Activated B cell treated with CpG ODN at 0.5 μM for 24 hours (primary cell): ENCODE measurements around the gene ALKBH2. TPM values are rescaled to one million over a fixed set of nuclear protein-coding genes. Genes with fewer than 3 reads are reported as not detected.

ENCODE experiments used
- ATAC-seq: fragments of 200-7000 bp; cut with Tn5 transposase; one replicate; pipeline ENCODE4 v1.10.0; 2021; ENCODE audit warnings: low read depth, mild to moderate bottlenecking, moderate library complexity
- CTCF ChIA-PET: fragments of 350-600 bp; sonication (Branson Sonifier 250); formaldehyde crosslinking; loops from one replicate; lab custom pipeline; 2021; ENCODE audit warnings: antibody characterized with exemption; lab: Charles Lee
- POLR2A ChIA-PET: fragments of 350-600 bp; sonication (Branson Sonifier 250); formaldehyde crosslinking; loops from one replicate; lab custom pipeline; 2021; ENCODE audit warnings: antibody characterized with exemption; lab: Charles Lee
- DNase-seq: peaks from one replicate; pipeline ENCODE4 v3.0.0; 2022
- H3K27ac Mint-ChIP-seq: one replicate; pipeline ENCODE4 v1.8.0; 2020; ENCODE audit warnings: mixed read lengths
- H3K27me3 Mint-ChIP-seq: one replicate; pipeline ENCODE4 v1.8.0; 2021; ENCODE audit warnings: mixed read lengths
- H3K36me3 Mint-ChIP-seq: one replicate; pipeline ENCODE4 v1.8.0; 2021; ENCODE audit warnings: low read depth, mixed read lengths
- H3K4me1 Mint-ChIP-seq: one replicate; pipeline ENCODE4 v1.8.0; 2021; ENCODE audit warnings: mixed read lengths
- H3K4me3 Mint-ChIP-seq: one replicate; pipeline ENCODE4 v1.8.0; 2020; ENCODE audit warnings: mild to moderate bottlenecking, mixed read lengths
- H3K9me3 Mint-ChIP-seq: one replicate; pipeline ENCODE4 v1.8.0; 2020; ENCODE audit warnings: mixed read lengths
- intact Hi-C: fragments of 100-400 bp; cut with micrococcal nuclease; formaldehyde crosslinking; loops from one replicate; pipeline ENCODE4 v1.15.1; 2024
- total RNA-seq: library from RNA; stranded (reverse); gene quantifications from 2 replicates; pipeline ENCODE4 v1.2.3, GENCODE V29; 2022
- TF ChIP-seq, protein P1 (sequence below): fragments of 200-600 bp; IDR thresholded peaks from one replicate; pipeline ENCODE4 v1.8.0; 2022; ENCODE audit warnings: antibody characterized with exemption, mild to moderate bottlenecking

The ALKBH2 gene
- total RNA-seq, 1 donor from 2014 or later = 21.3 TPM

DNA sequence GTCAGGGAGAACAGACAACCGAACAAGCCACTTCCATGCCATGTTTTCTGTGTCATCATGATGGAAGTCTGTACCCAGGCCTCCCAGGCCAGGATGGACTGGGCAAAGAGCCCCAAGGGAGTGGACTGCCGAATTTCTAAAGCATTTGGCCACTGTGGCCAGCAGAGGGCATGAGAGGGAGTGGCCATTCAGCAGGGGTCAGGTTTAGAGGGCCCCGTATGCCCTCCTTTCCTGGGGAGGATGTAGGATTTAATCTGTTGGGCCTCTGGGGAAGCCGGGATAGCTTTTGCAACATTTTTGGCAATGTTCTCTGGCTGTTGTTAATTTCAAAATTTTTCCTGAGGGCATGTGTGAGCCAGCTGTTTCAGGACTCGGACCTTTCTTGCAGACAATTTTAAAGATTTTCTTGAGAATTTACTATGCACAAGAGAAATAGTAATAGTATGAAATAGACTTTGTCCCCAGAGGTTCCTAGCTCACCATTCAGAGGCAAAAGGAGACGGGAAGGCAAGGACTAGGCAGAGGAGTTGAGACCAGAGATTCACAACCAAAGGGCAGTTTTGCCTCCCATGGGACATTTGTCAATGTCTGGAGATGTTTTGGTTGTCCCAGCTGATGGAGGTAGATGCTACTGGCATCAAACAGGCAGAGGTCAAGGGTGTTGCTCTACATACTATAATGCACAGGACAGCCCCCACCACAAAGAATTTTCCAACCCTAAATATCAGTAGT, 41.1 kb upstream of the ALKBH2 start:
- CTCF ChIA-PET = no interaction called here
- TF ChIP-seq, protein P1, sequence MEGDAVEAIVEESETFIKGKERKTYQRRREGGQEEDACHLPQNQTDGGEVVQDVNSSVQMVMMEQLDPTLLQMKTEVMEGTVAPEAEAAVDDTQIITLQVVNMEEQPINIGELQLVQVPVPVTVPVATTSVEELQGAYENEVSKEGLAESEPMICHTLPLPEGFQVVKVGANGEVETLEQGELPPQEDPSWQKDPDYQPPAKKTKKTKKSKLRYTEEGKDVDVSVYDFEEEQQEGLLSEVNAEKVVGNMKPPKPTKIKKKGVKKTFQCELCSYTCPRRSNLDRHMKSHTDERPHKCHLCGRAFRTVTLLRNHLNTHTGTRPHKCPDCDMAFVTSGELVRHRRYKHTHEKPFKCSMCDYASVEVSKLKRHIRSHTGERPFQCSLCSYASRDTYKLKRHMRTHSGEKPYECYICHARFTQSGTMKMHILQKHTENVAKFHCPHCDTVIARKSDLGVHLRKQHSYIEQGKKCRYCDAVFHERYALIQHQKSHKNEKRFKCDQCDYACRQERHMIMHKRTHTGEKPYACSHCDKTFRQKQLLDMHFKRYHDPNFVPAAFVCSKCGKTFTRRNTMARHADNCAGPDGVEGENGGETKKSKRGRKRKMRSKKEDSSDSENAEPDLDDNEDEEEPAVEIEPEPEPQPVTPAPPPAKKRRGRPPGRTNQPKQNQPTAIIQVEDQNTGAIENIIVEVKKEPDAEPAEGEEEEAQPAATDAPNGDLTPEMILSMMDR = no peak

DNA sequence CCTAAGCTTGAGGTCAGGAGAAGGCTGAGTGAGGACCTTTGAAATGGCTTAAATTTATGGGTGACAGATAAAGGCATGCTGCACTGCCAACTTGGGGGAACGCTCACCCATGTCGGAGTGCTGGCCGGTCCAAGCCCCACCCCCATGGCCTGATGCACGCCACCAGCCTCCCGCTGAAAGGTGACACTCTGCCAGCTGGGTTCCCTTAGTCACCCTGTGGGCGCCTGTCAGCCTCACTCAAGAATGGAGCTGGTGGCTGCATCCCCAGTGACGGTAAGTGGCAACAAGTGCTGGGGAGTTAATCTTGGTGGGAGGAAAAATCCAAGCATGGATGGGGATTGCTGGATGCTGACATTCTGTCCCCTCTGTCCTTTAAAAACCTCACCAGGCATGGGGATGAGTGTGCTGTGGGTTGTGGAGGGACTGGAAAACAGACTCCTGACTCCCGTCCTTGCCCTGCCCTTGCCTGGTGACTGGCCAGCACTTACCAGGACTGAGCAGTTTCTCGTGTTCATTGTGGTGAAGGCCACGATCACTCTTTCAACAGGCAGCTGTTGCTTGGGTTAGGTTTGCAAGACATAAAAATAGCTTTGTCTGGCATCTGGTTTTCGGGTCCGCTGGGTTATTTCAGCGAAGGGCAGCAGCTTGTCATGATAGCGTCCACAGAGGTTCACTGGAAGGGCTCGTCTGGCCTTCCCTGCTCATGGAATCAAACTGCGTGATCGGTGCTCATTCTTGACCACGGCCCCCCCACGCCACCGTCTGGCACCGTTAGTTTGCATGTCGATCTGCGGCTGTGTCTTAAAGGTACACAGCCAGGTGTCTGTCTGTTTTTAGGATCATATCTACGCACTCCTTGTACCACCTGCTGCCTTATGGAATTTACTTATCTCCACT, 38.1 kb upstream of the ALKBH2 start:
- H3K9me3 Mint-ChIP-seq = no peaks in the 10 kb centered on the region
- ChIA-PET CTCF (no interaction called here), POLR2A (no interaction called here)
- TF ChIP-seq, protein P1 = no peak
- no peak for ATAC-seq
- no peak overlapping the region for H3K4me3 Mint-ChIP-seq
- H3K36me3 Mint-ChIP-seq = no peaks in the 10 kb centered on the region
- no peaks in the 10 kb centered on the region for H3K4me1 Mint-ChIP-seq
- intact Hi-C loops = no loop called here
- DNase-seq = no peak
- peaks cover 2% of the 10 kb centered on the region for H3K27me3 Mint-ChIP-seq
- no peak overlapping the region for H3K27ac Mint-ChIP-seq

More for the DNA sequence above, 41.1 kb upstream of the ALKBH2 start:
- POLR2A ChIA-PET = no interaction called here
- intact Hi-C loops = no loop called here
- Mint-ChIP-seq H3K27me3 (peaks cover 9% of the 10 kb centered on the region), H3K9me3 (peaks cover 3% of the 10 kb centered on the region), H3K36me3 (peaks cover 4% of the 10 kb centered on the region), H3K4me3 (no peak overlapping the region), H3K4me1 (no peaks in the 10 kb centered on the region), H3K27ac (no peak overlapping the region)
- ATAC-seq (no peak), DNase-seq (no peak)

DNA sequence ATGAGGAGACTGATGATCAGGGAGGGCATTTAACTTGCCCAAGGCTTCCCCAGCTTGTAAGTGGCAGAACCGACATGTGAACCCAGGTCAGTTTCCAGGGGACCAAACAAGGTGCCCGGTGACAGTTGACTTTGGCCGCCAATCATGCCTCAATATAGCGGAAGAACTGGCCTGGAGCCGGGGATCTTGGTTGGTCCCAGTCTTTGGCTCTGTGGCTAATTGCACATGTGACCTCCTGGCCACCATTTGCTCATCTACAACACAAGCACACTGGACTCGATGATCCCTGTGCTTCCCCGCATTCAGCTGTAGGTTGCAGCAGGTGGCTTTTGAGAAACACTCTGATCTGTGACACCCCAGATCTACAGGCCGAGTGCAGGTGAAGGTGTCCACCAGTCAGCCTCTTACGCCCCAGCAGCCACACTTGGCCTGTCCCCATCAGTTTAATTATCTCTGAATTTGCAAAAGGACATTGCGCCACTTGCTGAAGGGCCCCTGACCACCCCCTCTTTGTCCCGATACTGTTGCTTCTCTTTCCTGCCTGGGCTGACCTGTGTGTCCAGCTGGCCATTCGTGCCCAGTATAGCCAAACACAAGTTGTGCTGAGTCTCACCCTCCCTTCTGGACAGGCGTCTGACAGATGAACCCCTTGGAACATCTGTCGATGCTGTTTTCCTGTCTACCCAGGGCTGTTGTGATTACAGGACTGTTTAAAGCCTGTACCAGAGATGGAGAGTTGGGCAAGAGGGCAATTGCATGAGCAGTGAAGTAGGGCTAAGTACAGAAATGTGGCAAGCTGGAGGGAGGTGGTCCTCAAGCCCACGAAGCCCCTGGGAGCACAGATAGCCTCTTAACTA, 37.3 kb upstream of the ALKBH2 start:
- Mint-ChIP-seq H3K4me1 (no peaks in the 10 kb centered on the region), H3K9me3 (no peaks in the 10 kb centered on the region), H3K4me3 (no peak overlapping the region), H3K36me3 (no peaks in the 10 kb centered on the region), H3K27ac (no peak overlapping the region), H3K27me3 (peaks cover 2% of the 10 kb centered on the region)
- no peak for DNase-seq
- intact Hi-C loops = no loop called here
- ChIA-PET POLR2A (no interaction called here), CTCF (no interaction called here)
- TF ChIP-seq, protein P1 = no peak
- no peak for ATAC-seq

DNA sequence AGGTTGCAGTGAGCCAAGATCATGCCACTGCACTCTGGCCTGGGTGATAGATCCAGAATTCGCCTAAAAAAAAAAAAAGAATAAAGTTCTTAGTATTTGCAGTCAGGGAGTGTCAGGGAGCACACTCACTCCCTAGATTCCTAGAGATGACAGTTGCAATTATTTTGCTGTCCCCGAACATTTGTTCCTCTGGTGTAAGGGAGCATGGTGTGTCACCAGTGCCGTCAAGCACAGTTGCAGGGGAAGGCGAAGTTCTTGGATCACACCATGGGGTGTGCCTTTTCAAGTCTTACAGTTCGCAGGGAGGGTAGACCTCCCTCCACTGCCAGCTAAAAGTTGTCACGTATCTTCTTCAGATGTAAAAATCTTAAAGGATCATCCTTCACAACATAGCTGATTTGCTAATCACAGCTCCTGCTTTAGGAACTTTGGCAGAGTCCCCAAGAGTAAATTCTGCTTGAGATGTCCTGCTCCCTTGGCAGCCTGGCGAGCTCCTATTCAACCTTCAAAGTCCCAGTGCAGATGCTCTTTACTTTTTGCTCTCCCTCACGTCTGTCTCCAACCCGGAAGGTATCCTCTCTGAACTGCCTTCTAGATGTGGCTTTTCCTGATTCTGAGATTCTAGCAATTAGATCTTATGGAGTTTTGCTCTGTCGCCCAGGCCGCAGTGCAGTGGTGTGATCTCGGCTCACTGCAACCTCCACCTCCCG, 34.4 kb upstream of the ALKBH2 start:
- no peaks in the 10 kb centered on the region for H3K4me1 Mint-ChIP-seq
- no peaks in the 10 kb centered on the region for H3K9me3 Mint-ChIP-seq
- H3K27ac Mint-ChIP-seq = no peak overlapping the region
- H3K27me3 Mint-ChIP-seq = peaks cover 2% of the 10 kb centered on the region
- CTCF ChIA-PET = interaction anchor here (1.0 kb wide), 1 partner anchor 11 kb away, joined by 3 read pairs; the partner anchor contains the start of gene ACACB
- intact Hi-C loops = no loop called here
- no peak overlapping the region for H3K4me3 Mint-ChIP-seq
- TF ChIP-seq, protein P1 = no peak
- POLR2A ChIA-PET = no interaction called here
- no peaks in the 10 kb centered on the region for H3K36me3 Mint-ChIP-seq
- DNase-seq (no peak), ATAC-seq (no peak)
